Suprapubic skin (tissue), 3 donors: ENCODE data around the gene SV2C.

Source experiments
- CTCF ChIP-seq, 2 donors: fragments of 200-600 bp in 1 of 2; fragments of 450-650 bp in 1 of 2; sonication (generic) in 1 of 2; IDR thresholded peaks; one replicate each; pipeline ENCODE4 v1.5.1; 2016 to 2019; ENCODE audit warnings: antibody characterized with exemption in 2 of 2, mild to moderate bottlenecking in 1 of 2, moderate library complexity in 1 of 2
- EP300 ChIP-seq: sonication (generic); formaldehyde crosslinking; IDR thresholded peaks from one replicate; pipeline ENCODE4 v1.6.1; 2017; ENCODE audit warnings: antibody characterized with exemption

- TF ChIP-seq CTCF (IDR thresholded peaks at IDR 0.05) (no peak), EP300 (no peak)
Measured at GRCh38 chr5:76114179-76114851, 31.1 kb downstream of the SV2C start.
